Epithelial cell of esophagus (primary cell): ENCODE measurements around the gene GGNBP2.

ENCODE experiments used
- DNase-seq: peaks from one replicate; pipeline ENCODE4 v3.0.0; 2010; ENCODE audit warnings: low read depth
- H3K4me3 ChIP-seq: 2 replicates; pipeline ENCODE4 v1.5.1; 2011; ENCODE audit warnings: mild to moderate bottlenecking, low read length, control low read depth
- TF ChIP-seq, protein P1 (sequence below): IDR thresholded peaks from 2 replicates; pipeline ENCODE4 v1.5.1; 2011; ENCODE audit warnings: low read depth, mild to moderate bottlenecking, low read length, control low read depth, inconsistent platforms; ENCODE audit not compliant: insufficient read depth; ENCODE audit errors: missing control alignments

Gene GGNBP2

DNA sequence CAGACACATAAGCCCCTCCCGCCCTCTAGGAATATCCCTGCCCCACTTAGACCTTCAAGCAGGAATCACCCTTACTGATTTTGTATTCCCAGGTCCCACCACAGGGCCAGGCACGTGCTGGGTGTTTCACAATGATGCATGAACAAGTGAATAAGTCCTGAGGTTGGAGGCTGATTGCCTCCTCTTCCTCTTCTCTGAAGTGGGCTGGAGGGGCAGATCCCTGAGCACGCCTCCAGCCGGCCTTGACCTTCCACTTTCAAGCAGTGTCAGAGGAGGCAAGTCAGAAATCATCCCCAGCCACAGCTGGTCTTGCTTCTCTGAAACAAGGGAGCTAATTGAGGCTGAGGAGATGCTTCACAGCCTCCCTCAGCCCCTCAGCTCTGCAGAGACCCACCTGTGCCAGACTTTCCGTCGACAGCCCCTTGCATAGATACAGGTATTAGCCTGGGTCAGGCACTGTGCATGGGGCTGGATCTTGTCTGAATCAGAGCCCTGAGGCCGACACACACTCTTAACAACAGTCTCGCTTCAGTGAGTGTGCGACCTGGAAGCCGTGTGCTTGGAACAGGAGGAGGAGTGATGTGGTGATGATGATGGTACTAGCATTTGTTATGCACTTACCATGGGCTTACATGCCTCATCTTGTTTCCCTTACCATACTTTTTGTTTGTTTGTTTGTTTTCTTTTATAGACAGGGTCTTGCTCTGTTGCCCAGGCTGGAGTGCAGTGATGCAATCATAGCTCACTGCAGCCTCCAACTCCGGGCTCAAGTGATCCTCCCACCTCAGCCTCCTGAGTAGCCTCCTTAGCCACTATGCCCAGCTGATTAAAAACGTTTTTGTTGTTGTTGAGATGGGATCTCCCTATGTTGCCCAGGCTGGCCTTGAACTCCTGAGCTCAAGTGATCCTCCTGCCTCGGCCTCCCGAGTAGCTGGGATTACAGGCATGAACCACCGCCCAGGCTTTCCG, 71.6 kb downstream of the GGNBP2 start:
- TF ChIP-seq, protein P1, sequence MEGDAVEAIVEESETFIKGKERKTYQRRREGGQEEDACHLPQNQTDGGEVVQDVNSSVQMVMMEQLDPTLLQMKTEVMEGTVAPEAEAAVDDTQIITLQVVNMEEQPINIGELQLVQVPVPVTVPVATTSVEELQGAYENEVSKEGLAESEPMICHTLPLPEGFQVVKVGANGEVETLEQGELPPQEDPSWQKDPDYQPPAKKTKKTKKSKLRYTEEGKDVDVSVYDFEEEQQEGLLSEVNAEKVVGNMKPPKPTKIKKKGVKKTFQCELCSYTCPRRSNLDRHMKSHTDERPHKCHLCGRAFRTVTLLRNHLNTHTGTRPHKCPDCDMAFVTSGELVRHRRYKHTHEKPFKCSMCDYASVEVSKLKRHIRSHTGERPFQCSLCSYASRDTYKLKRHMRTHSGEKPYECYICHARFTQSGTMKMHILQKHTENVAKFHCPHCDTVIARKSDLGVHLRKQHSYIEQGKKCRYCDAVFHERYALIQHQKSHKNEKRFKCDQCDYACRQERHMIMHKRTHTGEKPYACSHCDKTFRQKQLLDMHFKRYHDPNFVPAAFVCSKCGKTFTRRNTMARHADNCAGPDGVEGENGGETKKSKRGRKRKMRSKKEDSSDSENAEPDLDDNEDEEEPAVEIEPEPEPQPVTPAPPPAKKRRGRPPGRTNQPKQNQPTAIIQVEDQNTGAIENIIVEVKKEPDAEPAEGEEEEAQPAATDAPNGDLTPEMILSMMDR, result no peak
- no peak overlapping the region for H3K4me3 ChIP-seq
- DNase-seq, result peak; percentile 33

DNA sequence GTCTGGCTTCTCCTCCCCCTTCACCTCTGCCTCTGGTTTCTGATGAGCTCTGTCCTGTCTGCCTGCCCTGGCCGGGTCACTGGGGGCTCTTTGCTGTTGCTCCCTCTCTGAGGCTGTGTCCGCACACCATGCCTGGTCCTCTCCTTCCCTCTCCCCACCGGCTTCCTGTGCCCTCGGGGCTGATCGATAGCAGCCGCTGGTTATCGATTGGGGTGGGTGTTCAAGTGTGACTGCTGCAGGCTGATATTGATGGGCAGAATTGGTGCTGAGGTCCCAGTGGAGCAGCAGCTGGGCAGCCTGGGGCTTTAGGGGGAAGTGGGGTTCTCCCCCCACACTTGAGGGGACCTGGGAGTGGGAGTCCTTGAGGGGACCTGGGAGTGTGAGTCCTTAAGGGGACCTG, 73.1 kb downstream of the GGNBP2 start:
- no peak for DNase-seq
- H3K4me3 ChIP-seq, result no peak overlapping the region
- TF ChIP-seq, protein P1, result no peak

DNA sequence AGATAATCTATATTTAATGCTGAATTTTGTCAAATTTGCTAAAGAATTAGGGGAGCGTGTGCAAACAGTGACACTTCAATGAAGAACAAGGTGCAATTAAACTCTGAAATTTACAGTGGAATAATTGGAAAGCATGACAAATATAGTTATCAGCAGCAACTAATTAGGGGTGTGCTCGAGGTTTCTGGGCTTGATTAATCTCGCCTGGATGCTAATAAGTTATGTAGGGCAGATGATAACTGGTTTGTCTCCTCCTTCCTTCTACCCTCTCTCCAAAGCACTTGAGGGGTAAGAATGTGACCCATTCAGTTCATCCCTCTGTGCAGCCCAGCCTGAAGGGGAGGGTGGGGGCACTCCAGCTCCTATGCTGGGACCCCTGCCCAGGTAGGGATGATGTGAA, 78.6 kb downstream of the GGNBP2 start:
- no peak for DNase-seq
- TF ChIP-seq, protein P1, result no peak
- no peak overlapping the region for H3K4me3 ChIP-seq

DNA sequence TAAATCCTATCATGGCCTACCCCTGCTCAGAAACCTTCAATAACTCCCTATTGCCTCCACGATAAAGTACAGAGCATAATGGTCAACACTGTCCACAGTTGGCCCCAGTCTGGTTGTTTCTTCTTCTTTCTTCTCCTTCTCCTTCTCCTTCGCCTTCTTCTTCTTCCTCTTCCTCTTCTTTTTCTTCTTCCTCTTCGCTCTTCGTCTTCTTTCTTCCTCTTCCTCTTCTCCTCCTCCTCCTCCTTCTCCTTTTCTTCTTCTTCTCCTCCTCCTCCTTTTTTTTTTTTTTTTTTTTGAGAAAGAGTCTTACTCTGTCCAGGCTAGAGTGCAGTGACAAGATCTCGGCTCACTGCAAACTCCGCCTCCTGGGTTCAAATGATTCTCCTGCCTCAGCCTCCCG, 80.5 kb downstream of the GGNBP2 start:
- TF ChIP-seq, protein P1, result no peak
- H3K4me3 ChIP-seq, result no peak overlapping the region
- DNase-seq, result no peak

DNA sequence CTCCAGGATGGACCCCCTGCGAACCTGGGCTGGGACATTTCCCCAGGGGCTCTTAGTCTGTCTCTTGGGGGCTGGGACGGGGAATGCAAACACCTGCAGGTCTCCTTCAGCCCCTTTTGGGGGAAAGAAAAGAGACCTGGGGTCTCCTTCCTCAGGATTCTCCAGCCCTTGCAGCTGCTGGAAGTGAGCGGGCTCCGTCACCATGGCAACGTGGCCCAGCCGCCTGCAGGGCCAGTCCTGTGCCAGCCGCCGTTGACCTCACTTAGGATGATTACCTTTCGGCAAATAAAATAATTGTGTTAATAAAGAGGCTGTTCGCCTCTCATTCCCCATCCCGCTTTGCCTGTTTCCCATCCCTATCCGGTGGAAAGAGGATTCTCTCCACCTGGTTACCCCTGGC, 82.4 kb downstream of the GGNBP2 start:
- DNase-seq, result no peak
- H3K4me3 ChIP-seq, result no peak overlapping the region
- TF ChIP-seq, protein P1, result no peak

DNA sequence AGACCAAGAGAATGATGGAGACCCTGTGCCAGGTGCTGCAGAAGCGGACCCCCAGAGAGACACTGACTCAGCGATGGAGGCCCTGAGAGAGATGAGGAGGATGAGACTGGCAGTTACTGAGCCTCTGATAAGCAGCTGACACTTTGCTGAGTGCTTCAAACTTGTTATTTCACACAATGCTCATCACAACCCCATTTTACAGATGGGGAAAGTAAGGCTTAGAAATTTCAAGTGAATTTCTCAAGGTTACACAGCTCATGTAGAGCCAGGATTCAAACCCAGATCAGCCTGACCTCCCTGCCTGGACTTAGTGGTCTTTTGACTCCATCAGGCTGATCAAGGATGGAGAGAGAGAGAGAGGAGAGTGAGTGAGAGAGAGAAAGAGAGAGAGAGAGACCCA, 83.9 kb downstream of the GGNBP2 start:
- DNase-seq, result no peak
- no peak overlapping the region for H3K4me3 ChIP-seq
- TF ChIP-seq, protein P1, result no peak

DNA sequence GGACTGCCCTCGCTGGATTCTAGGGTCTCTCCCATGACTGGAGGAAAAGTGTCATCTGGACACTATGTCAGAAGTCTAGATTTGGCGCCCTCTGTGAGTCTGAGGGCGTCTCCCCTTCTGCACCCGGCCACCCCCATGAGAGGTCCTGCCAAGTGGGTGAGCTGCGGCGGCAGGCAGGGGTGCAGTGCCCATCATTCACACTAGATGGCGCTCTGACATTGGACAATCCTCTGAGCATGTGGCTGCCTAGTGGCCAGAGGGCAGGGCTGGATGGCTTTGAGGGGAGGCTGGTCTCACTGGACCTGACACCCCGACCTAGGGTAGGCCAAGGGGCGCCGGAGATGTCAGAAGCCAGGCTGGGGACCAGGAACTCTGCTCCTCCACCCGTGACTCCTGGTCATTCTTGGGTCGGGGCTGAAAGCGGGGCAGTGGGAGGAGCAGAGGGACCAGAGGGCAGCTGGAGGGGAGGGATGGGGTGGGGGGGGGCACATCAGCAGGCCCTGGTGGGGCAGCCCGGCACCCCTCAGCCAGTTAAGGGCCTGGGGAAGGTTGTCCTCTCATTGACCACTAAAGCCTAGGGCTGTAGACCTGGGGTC, 84.6 kb downstream of the GGNBP2 start:
- TF ChIP-seq, protein P1, result peak; percentile 93
- no peak overlapping the region for H3K4me3 ChIP-seq
- peak; percentile 70 for DNase-seq
